Small intestine (tissue), 7 donors: ENCODE data around the gene POLDIP3. TPM values are rescaled to one million over a fixed set of nuclear protein-coding genes. Genes with fewer than 3 reads are reported as not detected.
"Not testable (repeated sequence)": the region's sequence is repeated elsewhere in the genome, so short reads cannot be mapped to it uniquely, and the experiment has no call there.

Source experiments
- DNase-seq, 2 donors: peaks; one replicate each; pipeline versions ENCODE4 v3.0.0 to v3.0.0-alpha.2; 2013
- FAIRE-seq: peaks from 2 replicates; lab custom pipeline; 2012; peaks lifted over from hg19 to GRCh38; lab: Jason Lieb, UNC
- H3K27ac ChIP-seq, 3 donors: one replicate each; pipeline ENCODE4 v1.5.1; 2013; ENCODE audit warnings: low read length in 2 of 3, mild to moderate bottlenecking in 2 of 3, control low read depth in 1 of 3, inconsistent platforms in 1 of 3, low read depth in 1 of 3, moderate library complexity in 1 of 3
- H3K27me3 ChIP-seq, 3 donors: one replicate each; pipeline ENCODE4 v1.6.1; 2013; ENCODE audit warnings: low read length in 3 of 3, inconsistent platforms in 1 of 3; ENCODE audit not compliant: control insufficient read depth in 3 of 3, insufficient read depth in 3 of 3
- H3K36me3 ChIP-seq, 3 donors: one replicate each; pipeline ENCODE4 v1.6.1; 2013; ENCODE audit warnings: low read length in 3 of 3, inconsistent platforms in 1 of 3, low read depth in 1 of 3, mild to moderate bottlenecking in 1 of 3, moderate library complexity in 1 of 3; ENCODE audit not compliant: control insufficient read depth in 3 of 3, insufficient read depth in 2 of 3
- H3K4me1 ChIP-seq, 3 donors: one replicate each; pipeline ENCODE4 v1.6.1; 2013; ENCODE audit warnings: low read length in 2 of 3, inconsistent platforms in 1 of 3, low read depth in 1 of 3, mild to moderate bottlenecking in 1 of 3, moderate library complexity in 1 of 3; ENCODE audit not compliant: control insufficient read depth in 3 of 3, insufficient read depth in 2 of 3
- H3K4me3 ChIP-seq, 3 donors: one replicate each; pipeline ENCODE4 v1.5.1; 2013; ENCODE audit warnings: low read length in 3 of 3, control low read depth in 1 of 3, inconsistent platforms in 1 of 3, low read depth in 1 of 3, mild to moderate bottlenecking in 1 of 3, moderate library complexity in 1 of 3
- H3K9me3 ChIP-seq, 2 donors: one replicate each; pipeline ENCODE4 v1.6.1; 2013; ENCODE audit warnings: low read depth in 1 of 2, low read length in 1 of 2; ENCODE audit not compliant: control insufficient read depth in 2 of 2, insufficient read depth in 1 of 2
- WGBS, 3 donors: extraction: QIAGEN DNeasy Blood & Tissue Kit; methylation state at CpG; one replicate each; pipeline ENCODE4 v1.1.7; 2013; 5-methylcytosine and 5-hydroxymethylcytosine counted together
- polyA plus RNA-seq, 4 donors: library from polyadenylated mRNA; stranded (reverse) in 3 of 4; unstranded in 1 of 4; fragments of 200-250 nt in 3 of 4; fragments of 120-200 nt in 1 of 4; gene quantifications; one replicate each; pipeline versions ENCODE4 v1.2.1 to v1.2.3, GENCODE V29; 2013
- donor health status: healthy with polysubstance abuse.
- donor health status: control.
- donor health status: control.
- donor health status: Bipolar disorder and iron deficiency.
- donor health status: healthy.

The POLDIP3 gene
- polyA plus RNA-seq, 4 donors = 23.5 to 58.6 (median 32.4) TPM

DNA sequence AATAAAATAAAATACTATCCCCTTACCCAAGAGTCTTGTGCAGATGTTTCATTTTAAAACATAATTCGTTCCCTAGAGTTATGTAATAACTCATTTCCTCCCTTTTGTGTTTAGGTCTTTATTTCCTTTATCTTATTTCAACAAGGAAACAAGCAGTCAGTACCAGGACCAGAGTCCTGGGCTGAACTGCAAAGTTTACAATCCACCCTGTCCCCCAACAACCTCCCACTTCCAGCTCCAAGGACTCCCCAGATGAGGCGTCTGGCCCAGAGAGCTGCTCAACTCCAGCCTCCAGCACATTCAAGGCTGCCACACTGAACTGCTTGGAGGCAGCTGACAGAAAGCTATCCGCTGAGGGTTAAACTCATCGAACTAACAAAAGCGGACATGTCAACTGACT lies 4.5 kb downstream of the POLDIP3 start:
- H3K27me3 ChIP-seq = no peaks in the 10 kb centered on the region
- no peak for DNase-seq
- H3K4me3 ChIP-seq = no peak overlapping the region
- H3K4me1 ChIP-seq = peaks cover 2 to 17% (median 13%) of the 10 kb centered on the region in 3 donors
- no peaks in the 10 kb centered on the region for H3K9me3 ChIP-seq
- H3K27ac ChIP-seq = peak overlapping the region in 1 of 3 donors; percentile 25
- H3K36me3 ChIP-seq = peaks cover 0 to 59% (median 0%) of the 10 kb centered on the region in 3 donors
- 43 to 53% (median 46%) methylated on average over 5 of the region's 5 CpGs for WGBS, 3 donors
- no peak for FAIRE-seq

DNA sequence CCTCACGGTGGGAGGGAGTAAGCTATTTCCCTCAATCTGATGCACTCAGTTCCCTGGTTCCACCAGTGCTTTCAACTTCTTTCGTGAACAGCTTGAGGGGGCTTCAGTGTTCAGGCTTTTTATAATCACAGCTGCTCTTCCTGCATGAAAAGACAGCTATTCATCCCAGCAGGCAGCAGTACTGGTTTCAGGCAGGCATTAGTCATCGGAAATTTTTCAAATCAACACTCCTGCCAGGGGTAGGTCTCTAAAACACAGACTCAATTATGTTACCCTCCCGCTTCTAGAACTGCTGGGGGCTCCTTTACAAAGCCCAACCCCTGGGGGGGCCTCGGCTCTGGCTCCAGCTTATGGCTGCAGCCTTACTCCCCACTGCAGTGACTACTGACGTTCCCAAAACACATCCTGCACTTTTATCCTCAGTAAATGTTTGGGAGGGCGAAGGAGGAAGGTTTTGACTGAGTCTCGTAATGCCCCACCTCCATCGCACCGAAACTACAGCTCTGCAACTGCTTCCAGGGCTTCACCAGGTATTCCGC lies 5.8 kb downstream of the POLDIP3 start:
- no peak for FAIRE-seq
- peaks cover 2 to 17% (median 13%) of the 10 kb centered on the region in 3 donors for H3K4me1 ChIP-seq
- no peak overlapping the region for H3K4me3 ChIP-seq

DNA sequence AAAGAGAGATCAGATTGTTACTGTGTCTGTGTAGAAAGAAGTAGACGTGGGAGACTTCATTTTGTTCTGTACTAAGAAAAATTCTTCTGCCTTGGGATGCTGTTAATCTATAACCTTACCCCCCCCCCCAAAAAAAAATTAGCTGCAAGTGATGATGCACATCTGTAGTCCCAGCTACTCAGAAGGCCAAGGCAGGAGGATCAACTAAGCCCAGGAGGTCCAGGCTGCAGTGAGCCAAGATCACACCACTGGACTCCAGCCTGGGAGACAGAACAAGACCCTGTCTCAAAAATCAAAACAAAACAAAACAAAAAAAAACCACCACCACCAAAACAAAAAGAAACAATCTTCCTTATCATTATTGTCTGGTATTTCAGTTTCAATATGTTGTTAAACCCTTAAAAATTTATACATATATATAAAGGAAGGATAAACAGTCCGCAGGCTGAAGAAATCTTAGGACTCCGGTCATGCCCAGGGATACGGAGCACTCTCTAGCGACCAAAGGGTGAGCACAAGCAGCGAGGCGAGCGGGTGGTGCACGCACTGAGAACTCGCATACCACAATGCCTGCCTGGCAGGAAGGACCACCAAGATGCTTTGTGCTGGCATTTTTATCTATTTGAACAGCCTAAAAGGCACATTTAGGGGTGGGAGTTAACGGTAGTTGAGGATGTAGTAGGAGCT lies 6.4 kb downstream of the POLDIP3 start:
- H3K4me1 ChIP-seq = peaks cover 2 to 17% (median 13%) of the 10 kb centered on the region in 3 donors
- 84 to 90% (median 89%) methylated on average over 11 of the region's 11 CpGs for WGBS, 3 donors
- no peak for FAIRE-seq
- no peaks in the 10 kb centered on the region for H3K9me3 ChIP-seq
- no peak for DNase-seq
- H3K27ac ChIP-seq = no peak overlapping the region
- no peaks in the 10 kb centered on the region for H3K27me3 ChIP-seq
- H3K4me3 ChIP-seq = no peak overlapping the region
- peaks cover 0 to 71% (median 0%) of the 10 kb centered on the region in 3 donors for H3K36me3 ChIP-seq

More for the DNA sequence above, 5.8 kb downstream of the POLDIP3 start:
- Histone ChIP-seq H3K27ac (peak overlapping the region in 1 of 3 donors; percentile 3), H3K9me3 (no peaks in the 10 kb centered on the region), H3K36me3 (peaks cover 0 to 69% (median 0%) of the 10 kb centered on the region in 3 donors), H3K27me3 (no peaks in the 10 kb centered on the region)
- DNase-seq = no peak
- WGBS, 3 donors = 72 to 85% (median 80%) methylated on average over 11 of the region's 11 CpGs

DNA sequence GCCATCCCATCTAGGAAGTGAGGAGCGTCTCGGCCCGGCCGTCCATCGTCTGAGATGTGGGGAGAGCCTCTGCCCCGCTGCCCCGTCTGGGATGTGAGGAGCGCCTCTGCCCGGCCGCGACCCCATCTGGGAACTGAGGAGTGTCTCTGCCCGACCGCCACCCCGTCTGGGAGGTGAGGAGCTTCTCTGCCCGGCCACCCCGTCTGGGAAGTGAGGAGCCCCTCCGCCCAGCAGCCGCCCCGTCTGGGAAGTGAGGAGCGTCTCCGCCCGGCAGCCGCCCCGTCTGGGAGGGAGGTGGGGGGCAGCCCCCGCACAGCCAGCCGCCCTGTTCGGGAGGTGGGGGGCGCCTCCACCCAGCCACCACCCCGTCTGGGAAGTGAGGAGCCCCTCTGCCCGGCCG lies 7.0 kb downstream of the POLDIP3 start:
- DNase-seq, H3K27me3 ChIP-seq, H3K4me3 ChIP-seq, H3K27ac ChIP-seq, FAIRE-seq, H3K9me3 ChIP-seq: not testable (repeated sequence)
- Histone ChIP-seq H3K36me3 (peaks cover 0 to 70% (median 5%) of the 10 kb centered on the region in 3 donors), H3K4me1 (peaks cover 0 to 11% (median 10%) of the 10 kb centered on the region in 3 donors)
- 93 to 95% (median 94%) methylated on average over 26 to 31 of the region's 31 CpGs for WGBS, 3 donors

DNA sequence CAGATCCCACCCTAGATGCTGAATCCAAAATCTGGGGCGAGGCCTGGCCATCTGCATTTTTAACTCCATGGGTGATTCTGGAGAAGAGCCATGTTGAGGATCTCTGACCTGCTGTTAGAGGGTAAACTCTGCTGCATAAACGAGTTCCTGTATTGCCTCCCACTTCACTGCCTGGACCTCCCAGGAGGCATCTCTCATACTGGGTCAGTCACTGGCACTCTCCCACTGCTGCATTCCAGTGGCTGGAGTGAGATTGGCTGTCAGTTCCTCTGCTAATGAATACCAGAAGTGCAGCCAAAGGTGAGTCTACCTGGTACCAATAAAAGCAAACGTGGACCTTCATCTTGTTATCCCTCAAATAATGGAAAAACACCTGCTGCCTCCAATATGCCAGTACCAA lies 10.3 kb downstream of the POLDIP3 start:
- DNase-seq (no peak), FAIRE-seq (no peak)
- Histone ChIP-seq H3K4me3 (no peak overlapping the region), H3K36me3 (peaks cover 5 to 77% (median 16%) of the 10 kb centered on the region in 3 donors), H3K4me1 (peaks cover 0 to 2% (median 0%) of the 10 kb centered on the region in 3 donors), H3K27me3 (no peaks in the 10 kb centered on the region), H3K27ac (peak overlapping the region in 1 of 3 donors; percentile 0), H3K9me3 (no peaks in the 10 kb centered on the region)
- WGBS, 3 donors = 36 to 56% (median 50%) methylated on average over 3 of the region's 3 CpGs

DNA sequence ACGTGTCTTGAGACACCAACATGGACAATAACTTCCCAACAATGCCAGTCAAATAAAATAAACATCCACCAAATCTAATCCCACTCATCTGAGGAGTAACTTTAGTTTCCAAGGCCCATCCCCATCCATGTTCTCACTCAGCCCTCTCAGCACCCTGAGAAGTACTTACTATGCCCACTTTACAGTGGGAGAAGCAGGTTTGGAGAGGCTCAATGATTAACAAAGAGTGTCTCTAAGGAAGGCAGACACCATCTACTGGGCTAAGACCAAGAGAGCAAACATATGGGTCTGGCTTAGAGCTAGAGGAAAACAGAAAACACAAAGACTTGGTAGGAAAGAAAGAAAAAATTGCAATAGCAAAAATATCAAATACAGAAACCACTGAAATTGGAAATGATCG lies 11.3 kb downstream of the POLDIP3 start:
- H3K27ac ChIP-seq = no peak overlapping the region
- no peaks in the 10 kb centered on the region for H3K9me3 ChIP-seq
- H3K27me3 ChIP-seq = no peaks in the 10 kb centered on the region
- FAIRE-seq (no peak), DNase-seq (no peak)
- H3K4me3 ChIP-seq = no peak overlapping the region
- no peaks in the 10 kb centered on the region for H3K4me1 ChIP-seq
- WGBS, 3 donors = 84 to 92% (median 87%) methylated on average over 2 of the region's 2 CpGs
- peaks cover 10 to 77% (median 23%) of the 10 kb centered on the region in 3 donors for H3K36me3 ChIP-seq

DNA sequence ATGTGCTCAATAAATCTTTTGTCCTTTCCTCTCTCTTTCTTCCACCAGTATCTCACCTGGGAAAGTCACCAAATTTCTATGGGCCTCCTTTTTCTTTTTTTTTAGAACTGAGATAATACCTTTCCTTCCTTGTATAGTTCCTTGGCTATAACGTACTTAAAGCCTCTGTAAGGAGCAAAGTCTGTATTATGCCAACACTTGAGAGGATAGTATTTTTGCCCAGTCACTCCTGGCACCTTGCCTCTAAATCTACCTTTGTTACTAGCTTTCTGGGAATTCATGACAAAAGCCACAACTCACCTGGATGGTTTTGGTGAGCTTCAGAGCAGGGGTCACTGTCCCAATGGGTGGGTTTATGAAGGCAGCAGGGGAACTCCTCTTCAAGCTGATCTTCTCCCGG lies 12.2 kb downstream of the POLDIP3 start:
- no peak overlapping the region for H3K4me3 ChIP-seq
- peaks cover 10 to 83% (median 23%) of the 10 kb centered on the region in 3 donors for H3K36me3 ChIP-seq
- no peak for FAIRE-seq
- DNase-seq = peak in 1 of 2 donors; percentile 64
- no peaks in the 10 kb centered on the region for H3K4me1 ChIP-seq
- H3K9me3 ChIP-seq = no peaks in the 10 kb centered on the region
- H3K27me3 ChIP-seq = no peaks in the 10 kb centered on the region
- peak overlapping the region in 2 of 3 donors; percentile 56 to 58 for H3K27ac ChIP-seq
- 25 to 66% (median 51%) methylated on average over 2 of the region's 2 CpGs for WGBS, 3 donors

DNA sequence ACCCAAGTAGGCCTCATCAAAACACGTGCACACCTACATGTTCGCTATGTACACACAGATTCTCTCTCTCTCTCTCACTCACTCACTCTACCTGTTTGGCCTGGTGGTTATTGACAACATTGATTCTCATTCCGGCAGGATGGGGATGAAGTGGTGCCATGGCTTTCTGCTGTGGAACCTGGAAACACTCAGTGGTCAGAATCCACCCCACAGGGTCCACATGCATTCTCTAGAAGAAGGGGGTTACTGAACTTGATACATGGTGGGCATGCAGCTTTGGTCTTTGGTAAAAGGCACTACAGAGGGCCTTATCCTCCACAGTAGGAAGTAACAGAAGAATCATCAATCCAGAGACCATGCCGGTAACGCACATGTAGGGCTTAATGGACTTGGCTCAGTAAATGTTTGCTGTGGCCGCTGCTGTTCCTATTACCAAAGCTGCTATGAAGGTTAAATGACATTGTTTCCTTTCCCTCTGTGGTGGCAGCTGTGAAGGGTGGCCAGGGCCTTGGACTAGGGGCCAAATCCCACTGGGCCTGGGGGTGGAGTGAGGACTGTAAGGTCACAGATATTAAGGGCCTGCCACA lies 12.7 kb downstream of the POLDIP3 start:
- Histone ChIP-seq H3K9me3 (no peaks in the 10 kb centered on the region), H3K4me1 (no peaks in the 10 kb centered on the region), H3K27me3 (no peaks in the 10 kb centered on the region), H3K4me3 (no peak overlapping the region), H3K36me3 (peaks cover 10 to 83% (median 27%) of the 10 kb centered on the region in 3 donors), H3K27ac (peak overlapping the region in 2 of 3 donors; percentile 36 to 56)
- FAIRE-seq (no peak), DNase-seq (no peak)
- 54 to 81% (median 54%) methylated on average over 6 of the region's 6 CpGs for WGBS, 3 donors
